ENCODE measurements around the gene NAV2. TPM values are rescaled to one million over a fixed set of nuclear protein-coding genes. Genes with fewer than 3 reads are reported as not detected.

The NAV2 gene
- total RNA-seq, 4 donors from 2014 or later, result 9.6 to 40.0 (median 23.1) TPM

DNA sequence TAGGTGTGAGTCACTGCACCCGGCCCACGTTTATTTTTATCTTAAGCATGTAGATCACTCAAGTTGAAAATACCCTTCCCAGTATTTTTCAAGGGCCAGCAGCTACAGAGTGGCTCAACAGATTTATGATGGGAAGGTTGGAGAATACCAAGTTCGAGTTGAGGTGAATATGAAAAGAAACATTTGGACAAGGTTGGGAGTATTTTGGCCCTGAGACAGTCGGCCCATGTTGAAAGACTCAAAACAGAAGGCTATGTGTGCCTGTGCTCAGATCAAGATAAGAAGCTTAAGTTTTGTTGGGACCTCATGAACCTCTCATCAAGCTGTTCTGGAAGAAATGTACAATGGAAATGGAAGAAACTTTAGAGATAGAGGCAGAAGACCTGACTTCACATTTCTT, 248.6 kb downstream of the NAV2 start:
- Histone ChIP-seq H3K27ac (no peak overlapping the region), H3K27me3 (no peaks in the 10 kb centered on the region), H3K4me3 (no peak overlapping the region), H3K9me3 (no peaks in the 10 kb centered on the region), H3K36me3 (no peaks in the 10 kb centered on the region), H3K4me1 (no peaks in the 10 kb centered on the region)
- DNase-seq, result no peak
- TF ChIP-seq POLR2AphosphoS5 (IDR thresholded peaks at IDR 0.05) (no peak), EP300 (IDR thresholded peaks at IDR 0.05; ENCODE audit: low read depth) (no peak), POLR2A (IDR thresholded peaks at IDR 0.05) (no peak)
- TF ChIP-seq, protein P1, sequence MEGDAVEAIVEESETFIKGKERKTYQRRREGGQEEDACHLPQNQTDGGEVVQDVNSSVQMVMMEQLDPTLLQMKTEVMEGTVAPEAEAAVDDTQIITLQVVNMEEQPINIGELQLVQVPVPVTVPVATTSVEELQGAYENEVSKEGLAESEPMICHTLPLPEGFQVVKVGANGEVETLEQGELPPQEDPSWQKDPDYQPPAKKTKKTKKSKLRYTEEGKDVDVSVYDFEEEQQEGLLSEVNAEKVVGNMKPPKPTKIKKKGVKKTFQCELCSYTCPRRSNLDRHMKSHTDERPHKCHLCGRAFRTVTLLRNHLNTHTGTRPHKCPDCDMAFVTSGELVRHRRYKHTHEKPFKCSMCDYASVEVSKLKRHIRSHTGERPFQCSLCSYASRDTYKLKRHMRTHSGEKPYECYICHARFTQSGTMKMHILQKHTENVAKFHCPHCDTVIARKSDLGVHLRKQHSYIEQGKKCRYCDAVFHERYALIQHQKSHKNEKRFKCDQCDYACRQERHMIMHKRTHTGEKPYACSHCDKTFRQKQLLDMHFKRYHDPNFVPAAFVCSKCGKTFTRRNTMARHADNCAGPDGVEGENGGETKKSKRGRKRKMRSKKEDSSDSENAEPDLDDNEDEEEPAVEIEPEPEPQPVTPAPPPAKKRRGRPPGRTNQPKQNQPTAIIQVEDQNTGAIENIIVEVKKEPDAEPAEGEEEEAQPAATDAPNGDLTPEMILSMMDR (IDR thresholded peaks at IDR 0.05), result no peak
- in situ Hi-C loops (cut with MboI; ENCODE audit: low pct_ligation_motif_present in 1 of 4, low pct_unique_long_range_greater_than_20kb in 1 of 4, low sequenced_read_pairs in 3 of 4) (loop anchor here in 3 of 4 donors (10.0 to 25.0 kb wide), 4 partner anchors 151 to 376 kb away; no protein-coding TSS in a partner anchor), intact Hi-C loops (cut with DNase I; ENCODE audit: low total_unique reads) (loop anchor here (10.0 kb wide), 1 partner anchor 84 kb away; no protein-coding TSS in a partner anchor)
- WGBS, 2 donors (ENCODE audit: low coverage in 1 of 2), result 73 to 81% methylated on average over 4 of the region's 4 CpGs

DNA sequence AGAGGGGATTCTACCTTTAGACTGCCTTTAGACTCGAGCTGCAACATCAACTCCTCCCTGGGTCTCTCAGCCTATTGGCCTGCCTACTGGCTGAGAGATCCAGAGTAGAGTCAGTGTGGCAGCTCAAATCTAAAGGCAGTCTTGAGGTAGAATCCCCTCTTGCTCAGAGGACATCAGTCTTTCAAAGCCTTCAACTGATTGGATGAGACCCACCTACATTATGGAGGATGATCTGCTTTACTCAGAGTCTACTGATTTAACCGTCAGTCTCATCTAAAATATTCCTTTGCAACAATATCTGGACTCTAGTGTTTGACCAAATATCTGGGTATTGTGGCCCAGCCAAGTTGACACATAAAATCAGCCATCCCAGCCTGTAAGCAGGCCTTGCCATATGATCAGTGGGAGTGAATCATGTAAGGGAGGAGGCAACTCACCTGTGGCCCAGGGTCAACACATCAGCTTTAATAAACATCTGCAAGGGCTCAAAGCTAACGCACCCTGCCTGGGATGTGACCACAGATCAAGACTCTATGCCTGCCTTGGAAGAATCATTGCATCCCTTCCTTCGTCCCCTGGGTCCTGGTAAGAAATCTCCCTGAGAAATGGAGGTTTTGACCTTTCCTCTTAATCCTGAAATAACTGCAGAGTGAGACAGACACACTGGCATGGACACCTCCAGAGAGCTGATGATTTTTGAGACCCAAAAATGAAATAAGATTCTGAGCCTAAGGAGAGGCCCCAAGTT, 249.6 kb downstream of the NAV2 start:
- 83 to 91% methylated on average over 2 to 4 of the region's 4 CpGs for WGBS, 2 donors (ENCODE audit: low coverage in 1 of 2)
- no peaks in the 10 kb centered on the region for H3K4me1 ChIP-seq
- no peaks in the 10 kb centered on the region for H3K36me3 ChIP-seq
- H3K4me3 ChIP-seq, result no peak overlapping the region
- TF ChIP-seq POLR2A (IDR thresholded peaks at IDR 0.05) (no peak), EP300 (IDR thresholded peaks at IDR 0.05; ENCODE audit: low read depth) (no peak), POLR2AphosphoS5 (IDR thresholded peaks at IDR 0.05) (no peak)
- TF ChIP-seq, protein P1 (IDR thresholded peaks at IDR 0.05), result no peak
- in situ Hi-C loops (cut with MboI; ENCODE audit: low pct_ligation_motif_present in 1 of 4, low pct_unique_long_range_greater_than_20kb in 1 of 4, low sequenced_read_pairs in 3 of 4) (loop anchor here in 3 of 4 donors (10.0 to 25.0 kb wide), 4 partner anchors 150 to 375 kb away; no protein-coding TSS in a partner anchor), intact Hi-C loops (cut with DNase I; ENCODE audit: low total_unique reads) (loop anchor here (10.0 kb wide), 1 partner anchor 83 kb away; no protein-coding TSS in a partner anchor)
- H3K9me3 ChIP-seq, result no peaks in the 10 kb centered on the region
- H3K27me3 ChIP-seq, result no peaks in the 10 kb centered on the region
- no peak for DNase-seq
- H3K27ac ChIP-seq, result no peak overlapping the region

DNA sequence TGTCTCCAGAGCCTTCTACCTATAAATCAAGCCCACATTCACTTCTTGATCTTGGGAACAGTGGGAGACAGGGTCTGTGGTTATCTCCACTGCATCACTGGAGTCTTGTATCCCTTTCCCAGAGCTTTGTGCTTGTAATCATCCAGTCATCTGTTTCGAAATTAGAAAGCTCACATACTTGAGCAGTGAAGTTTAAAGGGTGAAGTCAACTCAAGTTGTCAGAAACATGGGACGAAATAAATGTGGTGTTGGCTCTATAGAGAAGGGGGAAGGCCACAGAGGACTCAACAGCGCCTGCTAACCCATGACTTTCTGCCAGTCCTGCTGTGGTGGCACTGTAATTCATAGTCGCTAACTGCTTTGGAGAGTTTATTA, 250.2 kb downstream of the NAV2 start:
- no peak overlapping the region for H3K4me3 ChIP-seq
- H3K36me3 ChIP-seq, result no peaks in the 10 kb centered on the region
- WGBS, 2 donors (ENCODE audit: low coverage in 1 of 2), result 72 to 92% methylated on average over 2 to 4 of the region's 4 CpGs
- no peaks in the 10 kb centered on the region for H3K27me3 ChIP-seq
- no peak for DNase-seq
- TF ChIP-seq EP300 (IDR thresholded peaks at IDR 0.05; ENCODE audit: low read depth) (no peak), POLR2A (IDR thresholded peaks at IDR 0.05) (no peak), POLR2AphosphoS5 (IDR thresholded peaks at IDR 0.05) (no peak)
- TF ChIP-seq, protein P1 (IDR thresholded peaks at IDR 0.05), result no peak
- no peak overlapping the region for H3K27ac ChIP-seq
- no peaks in the 10 kb centered on the region for H3K4me1 ChIP-seq
- H3K9me3 ChIP-seq, result no peaks in the 10 kb centered on the region
- intact Hi-C loops (cut with DNase I; ENCODE audit: low total_unique reads), result loop anchor here (10.0 kb wide), 1 partner anchor 82 kb away; no protein-coding TSS in a partner anchor
- in situ Hi-C loops (cut with MboI; ENCODE audit: low pct_ligation_motif_present in 1 of 4, low pct_unique_long_range_greater_than_20kb in 1 of 4, low sequenced_read_pairs in 3 of 4), result loop anchor here in 3 of 4 donors (10.0 to 25.0 kb wide), 4 partner anchors 150 to 375 kb away; no protein-coding TSS in a partner anchor

DNA sequence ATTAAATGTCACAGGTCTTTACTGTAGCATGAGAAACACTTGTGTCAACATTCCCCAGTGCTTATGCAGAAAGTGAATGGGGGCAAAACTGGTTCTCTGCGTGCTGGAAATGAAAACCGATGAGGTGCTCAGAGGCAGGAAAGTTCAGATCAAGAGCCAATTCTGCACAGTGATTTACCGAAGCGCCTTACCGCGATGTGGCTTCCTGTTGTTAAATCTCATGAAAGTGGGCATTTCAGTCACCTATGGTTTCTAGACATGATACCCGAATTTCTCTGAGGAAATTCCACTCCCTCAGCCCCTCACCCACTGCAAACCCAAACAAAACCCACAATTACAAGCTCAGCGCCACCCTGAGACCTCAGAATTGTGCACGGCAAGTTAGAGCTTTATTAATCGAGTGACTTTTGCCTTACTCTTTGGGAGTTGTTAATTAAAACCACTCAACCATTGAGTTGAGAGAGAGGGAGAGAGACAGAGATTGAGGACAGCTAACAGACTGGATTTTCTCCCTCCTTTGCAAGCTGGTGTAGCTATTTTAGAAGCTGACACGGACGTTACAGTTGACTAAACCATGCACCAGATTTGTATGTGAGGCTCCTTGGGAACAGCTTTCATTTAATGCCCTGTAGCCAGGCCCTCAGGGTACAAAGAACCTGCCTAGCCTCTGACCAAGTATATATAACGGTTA, 251.2 kb downstream of the NAV2 start:
- intact Hi-C loops (cut with DNase I; ENCODE audit: low total_unique reads), result loop anchor here (10.0 kb wide), 1 partner anchor 81 kb away; no protein-coding TSS in a partner anchor

More for the DNA sequence above, 251.2 kb downstream of the NAV2 start:
- in situ Hi-C loops (cut with MboI; ENCODE audit: low pct_ligation_motif_present in 1 of 4, low pct_unique_long_range_greater_than_20kb in 1 of 4, low sequenced_read_pairs in 3 of 4), result loop anchor here in 3 of 4 donors (10.0 to 25.0 kb wide), 4 partner anchors 148 to 373 kb away; no protein-coding TSS in a partner anchor
- no peak for DNase-seq
- 80 to 82% methylated on average over 4 to 13 of the region's 13 CpGs for WGBS, 2 donors (ENCODE audit: low coverage in 1 of 2)
- Histone ChIP-seq H3K4me1 (no peaks in the 10 kb centered on the region), H3K36me3 (no peaks in the 10 kb centered on the region), H3K27ac (no peak overlapping the region), H3K9me3 (no peaks in the 10 kb centered on the region), H3K4me3 (no peak overlapping the region), H3K27me3 (no peaks in the 10 kb centered on the region)
- TF ChIP-seq POLR2A (IDR thresholded peaks at IDR 0.05) (no peak), EP300 (IDR thresholded peaks at IDR 0.05; ENCODE audit: low read depth) (no peak), POLR2AphosphoS5 (IDR thresholded peaks at IDR 0.05) (no peak)
- TF ChIP-seq, protein P1 (IDR thresholded peaks at IDR 0.05), result no peak

All from transverse colon (tissue), 4 donors.